Thymus (tissue), 11 donors: ENCODE data around the gene DNM3. TPM values are rescaled to one million over a fixed set of nuclear protein-coding genes. Genes with fewer than 3 reads are reported as not detected.

ENCODE experiments used
- DNase-seq, 9 donors: peaks; one replicate each; pipeline ENCODE4 v3.0.0-alpha.2; 2013; ENCODE audit warnings: low spot score in 9 of 9, low read depth in 6 of 9, missing footprints in 1 of 9
- H3K27ac ChIP-seq, 2 donors: one replicate each; pipeline ENCODE4 v1.5.1; 2013; ENCODE audit warnings: control low read depth in 1 of 2, low read depth in 1 of 2, low read length in 1 of 2, mild to moderate bottlenecking in 1 of 2, moderate library complexity in 1 of 2
- H3K27me3 ChIP-seq, 2 donors: one replicate each; pipeline ENCODE4 v1.5.1; 2013; ENCODE audit warnings: low read length in 1 of 2; ENCODE audit not compliant: control insufficient read depth in 2 of 2, insufficient read depth in 1 of 2
- H3K36me3 ChIP-seq, 2 donors: one replicate each; pipeline ENCODE4 v1.5.1; 2013; ENCODE audit warnings: low read length in 1 of 2, mild to moderate bottlenecking in 1 of 2, moderate library complexity in 1 of 2; ENCODE audit not compliant: control insufficient read depth in 2 of 2, insufficient read depth in 2 of 2
- H3K4me1 ChIP-seq, 2 donors: one replicate each; pipeline ENCODE4 v1.5.1; 2013; ENCODE audit warnings: low read length in 2 of 2; ENCODE audit not compliant: control insufficient read depth in 2 of 2, insufficient read depth in 2 of 2
- H3K4me3 ChIP-seq, 2 donors: one replicate each; pipeline ENCODE4 v1.5.1; 2013; ENCODE audit warnings: low read length in 2 of 2, control low read depth in 1 of 2, mild to moderate bottlenecking in 1 of 2
- H3K9me3 ChIP-seq, 2 donors: one replicate each; pipeline ENCODE4 v1.5.1; 2013; ENCODE audit warnings: low read length in 1 of 2, mild to moderate bottlenecking in 1 of 2; ENCODE audit not compliant: control insufficient read depth in 2 of 2, insufficient read depth in 1 of 2
- WGBS: extraction: QIAGEN DNeasy Blood & Tissue Kit; methylation state at CpG from one replicate; pipeline ENCODE4 v1.1.7; 2013; 5-methylcytosine and 5-hydroxymethylcytosine counted together
- polyA plus RNA-seq: library from polyadenylated mRNA; stranded (reverse); fragments of 200-250 nt; gene quantifications from one replicate; pipeline ENCODE4 v1.2.3, GENCODE V29; 2013
- total RNA-seq: library from RNA; stranded (reverse); fragments of 120-200 nt; gene quantifications from one replicate; pipeline ENCODE4 v1.2.4, GENCODE V29; 2013
- donor health status: healthy.

DNM3 gene
- total and polyA plus RNA-seq, 2 donors, result 1.9 to 2.2 TPM

- Histone ChIP-seq H3K4me1 (no peaks in the 10 kb centered on the region), H3K27ac (no peak overlapping the region), H3K9me3 (peaks cover 0 to 3% of the 10 kb centered on the region in 2 donors), H3K27me3 (no peaks in the 10 kb centered on the region), H3K4me3 (no peak overlapping the region), H3K36me3 (no peaks in the 10 kb centered on the region)
- no peak for DNase-seq
- WGBS, result 86% methylated on average over 7 of the region's 7 CpGs
Measured at GRCh38 chr1:172141341-172141881, 300.1 kb downstream of the DNM3 start.

- Histone ChIP-seq H3K27me3 (no peaks in the 10 kb centered on the region), H3K36me3 (no peaks in the 10 kb centered on the region), H3K4me1 (no peaks in the 10 kb centered on the region), H3K27ac (no peak overlapping the region), H3K9me3 (peaks cover 0 to 3% of the 10 kb centered on the region in 2 donors), H3K4me3 (no peak overlapping the region)
- DNase-seq, result no peak
- 96% methylated on average over 5 of the region's 5 CpGs for WGBS
Measured at GRCh38 chr1:172142324-172142723, 301.0 kb downstream of the DNM3 start.

- Histone ChIP-seq H3K9me3 (peaks cover 0 to 3% of the 10 kb centered on the region in 2 donors), H3K27me3 (no peaks in the 10 kb centered on the region), H3K4me3 (no peak overlapping the region), H3K4me1 (no peaks in the 10 kb centered on the region), H3K27ac (no peak overlapping the region), H3K36me3 (no peaks in the 10 kb centered on the region)
- 89% methylated on average over 3 of the region's 3 CpGs for WGBS
- DNase-seq, result no peak
Measured at GRCh38 chr1:172143384-172144055, 302.2 kb downstream of the DNM3 start.

- DNase-seq, result no peak
- Histone ChIP-seq H3K4me1 (no peaks in the 10 kb centered on the region), H3K4me3 (no peak overlapping the region), H3K27me3 (no peaks in the 10 kb centered on the region), H3K36me3 (no peaks in the 10 kb centered on the region), H3K27ac (peak overlapping the region in 1 of 2 donors; percentile 56), H3K9me3 (peaks cover 0 to 3% of the 10 kb centered on the region in 2 donors)
- WGBS, result 94% methylated on average over 13 of the region's 13 CpGs
Measured at GRCh38 chr1:172144445-172145061, 303.3 kb downstream of the DNM3 start.

DNA sequence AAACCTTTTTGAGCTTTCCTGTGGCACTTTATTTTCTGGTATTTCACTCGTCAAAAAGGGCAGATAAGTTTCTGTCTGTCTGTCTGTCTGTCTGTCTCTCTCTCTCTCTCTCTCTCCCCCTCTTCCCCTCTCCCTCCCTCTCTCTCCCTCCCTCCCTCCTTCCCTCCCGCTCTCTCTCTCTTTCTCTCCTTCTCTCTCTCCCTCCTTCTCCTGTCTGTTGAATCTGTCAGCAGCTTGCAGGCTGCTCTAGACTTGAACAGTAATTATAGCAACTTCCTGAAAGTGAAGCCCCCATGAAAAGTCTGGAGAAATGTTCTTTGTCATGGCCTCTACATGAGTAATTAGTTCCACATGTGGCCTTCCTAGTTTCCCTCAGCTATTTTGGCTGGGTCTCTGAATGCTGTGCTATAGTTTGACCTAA lies 303.9 kb downstream of the DNM3 start:
- 77% methylated on average over 2 of the region's 2 CpGs for WGBS
- Histone ChIP-seq H3K4me3 (no peak overlapping the region), H3K27me3 (no peaks in the 10 kb centered on the region), H3K4me1 (no peaks in the 10 kb centered on the region), H3K27ac (peak overlapping the region in 1 of 2 donors; percentile 49), H3K9me3 (peaks cover 0 to 3% of the 10 kb centered on the region in 2 donors), H3K36me3 (no peaks in the 10 kb centered on the region)
- DNase-seq, result no peak

- 86% methylated on average over 6 of the region's 6 CpGs for WGBS
- no peaks in the 10 kb centered on the region for H3K4me1 ChIP-seq
Measured at GRCh38 chr1:172145656-172146055, 304.4 kb downstream of the DNM3 start.

GRCh38 chr1:172146141-172146850 lies 305.0 kb downstream of the DNM3 start:
- no peaks in the 10 kb centered on the region for H3K36me3 ChIP-seq
- no peak overlapping the region for H3K4me3 ChIP-seq
- 99% methylated on average over 1 of the region's 1 CpG for WGBS
- peaks cover 0 to 3% of the 10 kb centered on the region in 2 donors for H3K9me3 ChIP-seq
- DNase-seq, result no peak
- no peaks in the 10 kb centered on the region for H3K4me1 ChIP-seq
- H3K27ac ChIP-seq, result no peak overlapping the region
- H3K27me3 ChIP-seq, result no peaks in the 10 kb centered on the region

More at GRCh38 chr1:172145656-172146055, 304.4 kb downstream of the DNM3 start:
- no peak for DNase-seq
- Histone ChIP-seq H3K9me3 (peaks cover 0 to 3% of the 10 kb centered on the region in 2 donors), H3K36me3 (no peaks in the 10 kb centered on the region), H3K27ac (no peak overlapping the region), H3K4me3 (no peak overlapping the region), H3K27me3 (no peaks in the 10 kb centered on the region)

GRCh38 chr1:172147541-172147940 lies 306.2 kb downstream of the DNM3 start:
- no peaks in the 10 kb centered on the region for H3K36me3 ChIP-seq
- peaks cover 0 to 3% of the 10 kb centered on the region in 2 donors for H3K9me3 ChIP-seq
- no peaks in the 10 kb centered on the region for H3K27me3 ChIP-seq
- WGBS, result 99% methylated on average over 1 of the region's 1 CpG
- DNase-seq, result no peak
- H3K27ac ChIP-seq, result no peak overlapping the region
- no peaks in the 10 kb centered on the region for H3K4me1 ChIP-seq
- H3K4me3 ChIP-seq, result no peak overlapping the region

- 97% methylated on average over 2 of the region's 2 CpGs for WGBS
- H3K4me1 ChIP-seq, result no peaks in the 10 kb centered on the region
- no peak for DNase-seq
- peaks cover 0 to 3% of the 10 kb centered on the region in 2 donors for H3K9me3 ChIP-seq
- no peak overlapping the region for H3K27ac ChIP-seq
- no peak overlapping the region for H3K4me3 ChIP-seq
- H3K36me3 ChIP-seq, result no peaks in the 10 kb centered on the region
- H3K27me3 ChIP-seq, result no peaks in the 10 kb centered on the region
Measured at GRCh38 chr1:172148213-172148612, 306.9 kb downstream of the DNM3 start.
